ENCODE data around the gene GABRB1.

- TF ChIP-seq, protein P1, sequence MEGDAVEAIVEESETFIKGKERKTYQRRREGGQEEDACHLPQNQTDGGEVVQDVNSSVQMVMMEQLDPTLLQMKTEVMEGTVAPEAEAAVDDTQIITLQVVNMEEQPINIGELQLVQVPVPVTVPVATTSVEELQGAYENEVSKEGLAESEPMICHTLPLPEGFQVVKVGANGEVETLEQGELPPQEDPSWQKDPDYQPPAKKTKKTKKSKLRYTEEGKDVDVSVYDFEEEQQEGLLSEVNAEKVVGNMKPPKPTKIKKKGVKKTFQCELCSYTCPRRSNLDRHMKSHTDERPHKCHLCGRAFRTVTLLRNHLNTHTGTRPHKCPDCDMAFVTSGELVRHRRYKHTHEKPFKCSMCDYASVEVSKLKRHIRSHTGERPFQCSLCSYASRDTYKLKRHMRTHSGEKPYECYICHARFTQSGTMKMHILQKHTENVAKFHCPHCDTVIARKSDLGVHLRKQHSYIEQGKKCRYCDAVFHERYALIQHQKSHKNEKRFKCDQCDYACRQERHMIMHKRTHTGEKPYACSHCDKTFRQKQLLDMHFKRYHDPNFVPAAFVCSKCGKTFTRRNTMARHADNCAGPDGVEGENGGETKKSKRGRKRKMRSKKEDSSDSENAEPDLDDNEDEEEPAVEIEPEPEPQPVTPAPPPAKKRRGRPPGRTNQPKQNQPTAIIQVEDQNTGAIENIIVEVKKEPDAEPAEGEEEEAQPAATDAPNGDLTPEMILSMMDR (IDR thresholded peaks at IDR 0.05): no peak
- TF ChIP-seq MAFK (IDR thresholded peaks at IDR 0.05; ENCODE audit: partially characterized antibody): no peak
- no peak for TF ChIP-seq CHD2 (IDR thresholded peaks at IDR 0.05; ENCODE audit: low read length, partially characterized antibody)
- no peak for TF ChIP-seq REST (IDR thresholded peaks at IDR 0.05)
- TF ChIP-seq ZNF302 (CRISPR knock-in tag; IDR thresholded peaks at IDR 0.05): no peak
- no peak for TF ChIP-seq KDM1A (IDR thresholded peaks at IDR 0.05; ENCODE audit: low read depth)
- no peak for TF ChIP-seq CBX8 (IDR thresholded peaks at IDR 0.05)
- no peak for TF ChIP-seq EHMT2 (IDR thresholded peaks at IDR 0.05; ENCODE audit: low read depth)
- TF ChIP-seq ZC3H11A (IDR thresholded peaks at IDR 0.05): no peak
- TF ChIP-seq, protein P2, sequence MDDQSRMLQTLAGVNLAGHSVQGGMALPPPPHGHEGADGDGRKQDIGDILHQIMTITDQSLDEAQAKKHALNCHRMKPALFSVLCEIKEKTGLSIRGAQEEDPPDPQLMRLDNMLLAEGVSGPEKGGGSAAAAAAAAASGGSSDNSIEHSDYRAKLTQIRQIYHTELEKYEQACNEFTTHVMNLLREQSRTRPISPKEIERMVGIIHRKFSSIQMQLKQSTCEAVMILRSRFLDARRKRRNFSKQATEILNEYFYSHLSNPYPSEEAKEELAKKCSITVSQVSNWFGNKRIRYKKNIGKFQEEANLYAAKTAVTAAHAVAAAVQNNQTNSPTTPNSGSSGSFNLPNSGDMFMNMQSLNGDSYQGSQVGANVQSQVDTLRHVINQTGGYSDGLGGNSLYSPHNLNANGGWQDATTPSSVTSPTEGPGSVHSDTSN (IDR thresholded peaks at IDR 0.05): no peak
- TF ChIP-seq EP300 (IDR thresholded peaks at IDR 0.05): no peak
- TF ChIP-seq CEBPB (IDR thresholded peaks at IDR 0.05): no peak
These were observed 355.3 kb downstream of the GABRB1 start for GRCh38 chr4:47386561-47387235.
